G401 (cell line): ENCODE results near the gene ANP32A. TPM values are rescaled to one million over a fixed set of nuclear protein-coding genes. Genes with fewer than 3 reads are reported as not detected.

Source experiments
- DNase-seq: peaks from one replicate; pipeline ENCODE4 v3.0.0-alpha.2; 2015; ENCODE audit warnings: low spot score
- in situ Hi-C: cut with HindIII; loops from 2 replicates; pipeline ENCODE4 v1.10.0; 2016; ENCODE audit warnings: low sequenced_read_pairs, mixed read lengths
- total RNA-seq: library from RNA; depleted of rRNA; stranded (reverse); fragments of >200 nt; shearing (Covaris generic); gene quantifications from 2 replicates; pipeline ENCODE4 v1.2.3, GENCODE V29; 2014

The ANP32A gene
- total RNA-seq, 1 experiment from 2014 or later, result 124 TPM

- in situ Hi-C loops, result no loop called here
Measured at GRCh38 chr15:68802373-68802772, 18.3 kb downstream of the ANP32A start.

GRCh38 chr15:68801572-68802148, 19.0 kb downstream of the ANP32A start:
- in situ Hi-C loops, result no loop called here
- DNase-seq, result no peak

More at GRCh38 chr15:68802373-68802772, 18.3 kb downstream of the ANP32A start:
- no peak for DNase-seq

- no peak for DNase-seq
- in situ Hi-C loops, result no loop called here
Measured at GRCh38 chr15:68800875-68801274, 19.8 kb downstream of the ANP32A start.

- in situ Hi-C loops, result no loop called here
- peak; percentile 54 for DNase-seq
Measured at GRCh38 chr15:68798346-68799094, 22.2 kb downstream of the ANP32A start.

- in situ Hi-C loops, result no loop called here
- no peak for DNase-seq
Measured at GRCh38 chr15:68797599-68798345, 22.9 kb downstream of the ANP32A start.

- in situ Hi-C loops, result no loop called here
- no peak for DNase-seq
Measured at GRCh38 chr15:68797191-68797590, 23.5 kb downstream of the ANP32A start.

- no peak for DNase-seq
- in situ Hi-C loops, result no loop called here
Measured at GRCh38 chr15:68796576-68796975, 24.1 kb downstream of the ANP32A start.

GRCh38 chr15:68795298-68795848, 25.3 kb downstream of the ANP32A start:
- in situ Hi-C loops, result no loop called here
- peak; percentile 97 for DNase-seq

GRCh38 chr15:68794863-68795262, 25.8 kb downstream of the ANP32A start:
- in situ Hi-C loops, result no loop called here
- no peak for DNase-seq

GRCh38 chr15:68794307-68794706, 26.4 kb downstream of the ANP32A start:
- DNase-seq, result no peak
- in situ Hi-C loops, result no loop called here

GRCh38 chr15:68793776-68794175, 26.9 kb downstream of the ANP32A start:
- in situ Hi-C loops, result no loop called here
- peak; percentile 73 for DNase-seq

GRCh38 chr15:68792901-68793766, 27.6 kb downstream of the ANP32A start:
- in situ Hi-C loops, result no loop called here

GRCh38 chr15:68791431-68792283, 29.0 kb downstream of the ANP32A start:
- DNase-seq, result no peak
- in situ Hi-C loops, result no loop called here

More at GRCh38 chr15:68792901-68793766, 27.6 kb downstream of the ANP32A start:
- peak; percentile 88 for DNase-seq

GRCh38 chr15:68790910-68791309, 29.8 kb downstream of the ANP32A start:
- no peak for DNase-seq
- in situ Hi-C loops, result no loop called here

- in situ Hi-C loops, result no loop called here
- DNase-seq, result no peak
Measured at GRCh38 chr15:68790242-68790575, 30.5 kb downstream of the ANP32A start.

- DNase-seq, result peak; percentile 66
- in situ Hi-C loops, result no loop called here
Measured at GRCh38 chr15:68789534-68790241, 31.0 kb downstream of the ANP32A start.

GRCh38 chr15:68789091-68789490, 31.6 kb downstream of the ANP32A start:
- in situ Hi-C loops, result no loop called here
- DNase-seq, result no peak

- in situ Hi-C loops, result no loop called here
- no peak for DNase-seq
Measured at GRCh38 chr15:68788264-68788624, 32.5 kb downstream of the ANP32A start.
